ENCODE measurements around the gene GMPR. TPM values are rescaled to one million over a fixed set of nuclear protein-coding genes. Genes with fewer than 3 reads are reported as not detected.
A peak's percentile ranks its signal among the peaks of the same experiment; 100 is the strongest.
"Not testable (repeated sequence)": the region's sequence is repeated elsewhere in the genome, so short reads cannot be mapped to it uniquely, and the experiment has no call there.

Gene GMPR
- total and polyA plus RNA-seq, 3 experiments from 2014 or later, result 0.66 to 1.4 (median 0.82) TPM

GRCh38 chr6:16263464-16264099 lies 25.2 kb downstream of the GMPR start:
- H3K27ac ChIP-seq (ENCODE audit: low read depth, low read length); H3K9me3 Mint-ChIP-seq; H3K4me1 Mint-ChIP-seq; H3K36me3 Mint-ChIP-seq; H3K4me3 ChIP-seq (ENCODE audit: low read length); H3K4me3 Mint-ChIP-seq; H3K9me3 ChIP-seq (ENCODE audit: low read length); POLR2A ChIA-PET; H3K4me1 ChIP-seq (ENCODE audit: insufficient read depth, low read length); DNase-seq; H3K27me3 ChIP-seq (ENCODE audit: insufficient read depth, low read length, poor library complexity, severe bottlenecking); H3K36me3 ChIP-seq (ENCODE audit: insufficient read depth, low read length); H3K27ac Mint-ChIP-seq; H3K27me3 Mint-ChIP-seq; CTCF ChIA-PET: not testable (repeated sequence)

- H3K36me3 ChIP-seq (ENCODE audit: insufficient read depth, low read length), result no peaks in the 10 kb centered on the region
- H3K27ac ChIP-seq (ENCODE audit: low read depth, low read length), result peak overlapping the region; percentile 70
- no peaks in the 10 kb centered on the region for H3K4me1 Mint-ChIP-seq
- no peak for DNase-seq
- no peaks in the 10 kb centered on the region for H3K27me3 ChIP-seq (ENCODE audit: insufficient read depth, low read length, poor library complexity, severe bottlenecking)
- no peaks in the 10 kb centered on the region for H3K36me3 Mint-ChIP-seq
- ChIA-PET CTCF (no interaction called here), POLR2A (no interaction called here)
- H3K9me3 Mint-ChIP-seq, result no peaks in the 10 kb centered on the region
- H3K27ac Mint-ChIP-seq, result no peak overlapping the region
- H3K4me1 ChIP-seq (ENCODE audit: insufficient read depth, low read length), result no peaks in the 10 kb centered on the region
- H3K4me3 Mint-ChIP-seq, result no peak overlapping the region
- peaks cover 5 to 6% of the 10 kb centered on the region in 2 donors for H3K27me3 Mint-ChIP-seq
- H3K4me3 ChIP-seq (ENCODE audit: low read length), result no peak overlapping the region
- H3K9me3 ChIP-seq (ENCODE audit: low read length), result no peaks in the 10 kb centered on the region
These were observed 26.4 kb downstream of the GMPR start for GRCh38 chr6:16264785-16265184.

GRCh38 chr6:16265351-16266341 lies 27.3 kb downstream of the GMPR start:
- ChIA-PET POLR2A (interaction anchor here (0.6 kb wide), 1 partner anchor 585 kb away, joined by 10 read pairs; no protein-coding TSS in a partner anchor), CTCF (interaction anchor here (1.5 kb wide), 1 partner anchor 9 kb away, joined by 3 read pairs; no protein-coding TSS in a partner anchor)
- H3K27ac Mint-ChIP-seq, result no peak overlapping the region
- no peak for DNase-seq
- Histone ChIP-seq H3K9me3 (ENCODE audit: low read length) (no peaks in the 10 kb centered on the region), H3K27me3 (ENCODE audit: insufficient read depth, low read length, poor library complexity, severe bottlenecking) (no peaks in the 10 kb centered on the region), H3K36me3 (ENCODE audit: insufficient read depth, low read length) (no peaks in the 10 kb centered on the region), H3K4me1 (ENCODE audit: insufficient read depth, low read length) (no peaks in the 10 kb centered on the region), H3K27ac (ENCODE audit: low read depth, low read length) (peak overlapping the region; percentile 76), H3K4me3 (ENCODE audit: low read length) (no peak overlapping the region)
- peaks cover 5 to 7% of the 10 kb centered on the region in 2 donors for H3K27me3 Mint-ChIP-seq
- no peaks in the 10 kb centered on the region for H3K36me3 Mint-ChIP-seq
- H3K9me3 Mint-ChIP-seq, result no peaks in the 10 kb centered on the region
- H3K4me1 Mint-ChIP-seq, result no peaks in the 10 kb centered on the region
- H3K4me3 Mint-ChIP-seq, result no peak overlapping the region

GRCh38 chr6:16267428-16268263 lies 29.3 kb downstream of the GMPR start:
- Mint-ChIP-seq H3K4me1 (no peaks in the 10 kb centered on the region), H3K36me3 (no peaks in the 10 kb centered on the region), H3K27ac (no peak overlapping the region), H3K9me3 (no peaks in the 10 kb centered on the region), H3K4me3 (no peak overlapping the region), H3K27me3 (peaks cover 5 to 10% of the 10 kb centered on the region in 2 donors)
- DNase-seq, result no peak
- Histone ChIP-seq H3K4me1 (ENCODE audit: insufficient read depth, low read length) (no peaks in the 10 kb centered on the region), H3K4me3 (ENCODE audit: low read length) (no peak overlapping the region), H3K27me3 (ENCODE audit: insufficient read depth, low read length, poor library complexity, severe bottlenecking) (no peaks in the 10 kb centered on the region), H3K36me3 (ENCODE audit: insufficient read depth, low read length) (no peaks in the 10 kb centered on the region), H3K27ac (ENCODE audit: low read depth, low read length) (peak overlapping the region; percentile 76), H3K9me3 (ENCODE audit: low read length) (no peaks in the 10 kb centered on the region)
- POLR2A ChIA-PET, result no interaction called here
- CTCF ChIA-PET, result interaction anchor here (1.5 kb wide), 1 partner anchor 7 kb away, joined by 3 read pairs; no protein-coding TSS in a partner anchor

- H3K36me3 Mint-ChIP-seq; H3K9me3 ChIP-seq (ENCODE audit: low read length); H3K9me3 Mint-ChIP-seq; H3K4me1 Mint-ChIP-seq; H3K4me3 ChIP-seq (ENCODE audit: low read length); DNase-seq; CTCF ChIA-PET; POLR2A ChIA-PET; H3K36me3 ChIP-seq (ENCODE audit: insufficient read depth, low read length); H3K4me1 ChIP-seq (ENCODE audit: insufficient read depth, low read length); H3K27me3 ChIP-seq (ENCODE audit: insufficient read depth, low read length, poor library complexity, severe bottlenecking); H3K4me3 Mint-ChIP-seq; H3K27ac Mint-ChIP-seq: not testable (repeated sequence)
- peaks cover 5 to 12% of the 10 kb centered on the region in 2 donors for H3K27me3 Mint-ChIP-seq
- H3K27ac ChIP-seq (ENCODE audit: low read depth, low read length), result peak overlapping the region; percentile 41
These were observed 31.2 kb downstream of the GMPR start for GRCh38 chr6:16269442-16270070.

- DNase-seq, result no peak
- H3K36me3 Mint-ChIP-seq, result no peaks in the 10 kb centered on the region
- H3K9me3 Mint-ChIP-seq, result no peaks in the 10 kb centered on the region
- CTCF ChIA-PET, result no interaction called here
- H3K4me3 Mint-ChIP-seq, result no peak overlapping the region
- Histone ChIP-seq H3K4me1 (ENCODE audit: insufficient read depth, low read length) (no peaks in the 10 kb centered on the region), H3K9me3 (ENCODE audit: low read length) (no peaks in the 10 kb centered on the region), H3K4me3 (ENCODE audit: low read length) (no peak overlapping the region), H3K27me3 (ENCODE audit: insufficient read depth, low read length, poor library complexity, severe bottlenecking) (no peaks in the 10 kb centered on the region), H3K27ac (ENCODE audit: low read depth, low read length) (peak overlapping the region; percentile 41), H3K36me3 (ENCODE audit: insufficient read depth, low read length) (no peaks in the 10 kb centered on the region)
- POLR2A ChIA-PET, result no interaction called here
- no peaks in the 10 kb centered on the region for H3K4me1 Mint-ChIP-seq
- no peak overlapping the region for H3K27ac Mint-ChIP-seq
- H3K27me3 Mint-ChIP-seq, result peaks cover 5 to 12% of the 10 kb centered on the region in 2 donors
These were observed 31.9 kb downstream of the GMPR start for GRCh38 chr6:16270178-16270794.

GRCh38 chr6:16271428-16271827 lies 33.0 kb downstream of the GMPR start:
- Histone ChIP-seq H3K4me1 (ENCODE audit: insufficient read depth, low read length) (no peaks in the 10 kb centered on the region), H3K36me3 (ENCODE audit: insufficient read depth, low read length) (no peaks in the 10 kb centered on the region), H3K27ac (ENCODE audit: low read depth, low read length) (no peak overlapping the region), H3K9me3 (ENCODE audit: low read length) (no peaks in the 10 kb centered on the region), H3K4me3 (ENCODE audit: low read length) (no peak overlapping the region), H3K27me3 (ENCODE audit: insufficient read depth, low read length, poor library complexity, severe bottlenecking) (no peaks in the 10 kb centered on the region)
- no peaks in the 10 kb centered on the region for H3K36me3 Mint-ChIP-seq
- no peaks in the 10 kb centered on the region for H3K9me3 Mint-ChIP-seq
- no peak overlapping the region for H3K27ac Mint-ChIP-seq
- no peak for DNase-seq
- CTCF ChIA-PET, result no interaction called here
- POLR2A ChIA-PET, result no interaction called here
- H3K4me3 Mint-ChIP-seq, result no peak overlapping the region
- H3K4me1 Mint-ChIP-seq, result no peaks in the 10 kb centered on the region
- H3K27me3 Mint-ChIP-seq, result peaks cover 5 to 7% of the 10 kb centered on the region in 2 donors
